Breast epithelium (tissue), 3 donors: Measurements from ENCODE around the gene MAPK10.

Experiments used
- POLR2A ChIP-seq: fragments of 450-650 bp; IDR thresholded peaks from one replicate; pipeline ENCODE4 v1.6.1; 2016; ENCODE audit warnings: antibody characterized with exemption, mild to moderate bottlenecking, moderate library complexity
- POLR2AphosphoS5 ChIP-seq, 3 donors: sonication (generic); formaldehyde crosslinking; IDR thresholded peaks; one replicate each; pipeline ENCODE4 v1.6.1; 2017; ENCODE audit warnings: antibody characterized with exemption in 3 of 3
- TF ChIP-seq, protein P1 (sequence below), 3 donors: fragments of 450-650 bp; IDR thresholded peaks; one replicate each; pipeline ENCODE4 v1.5.1; 2016 to 2017; ENCODE audit warnings: antibody characterized with exemption in 3 of 3, mild to moderate bottlenecking in 3 of 3, moderate library complexity in 3 of 3

DNA sequence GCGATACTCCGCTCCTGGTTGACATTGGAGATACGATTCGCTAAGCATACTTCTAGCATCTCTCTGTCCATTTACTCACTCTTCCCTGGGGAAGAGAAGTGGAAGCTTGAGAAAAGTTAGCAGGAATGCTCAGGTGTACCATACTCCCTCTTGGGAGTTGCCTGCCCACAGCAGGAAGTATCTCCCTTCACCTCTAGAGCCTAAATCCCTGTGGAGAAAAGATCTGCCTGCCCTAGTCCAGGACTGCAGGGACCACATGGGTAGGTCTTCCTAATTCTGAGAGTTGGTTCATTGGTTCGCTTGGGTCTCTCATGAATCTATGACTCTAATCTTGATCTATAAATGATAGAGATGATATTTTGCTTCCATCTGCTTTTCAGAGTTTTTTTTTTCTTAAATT lies 26.3 kb upstream of the MAPK10 start:
- TF ChIP-seq, protein P1, sequence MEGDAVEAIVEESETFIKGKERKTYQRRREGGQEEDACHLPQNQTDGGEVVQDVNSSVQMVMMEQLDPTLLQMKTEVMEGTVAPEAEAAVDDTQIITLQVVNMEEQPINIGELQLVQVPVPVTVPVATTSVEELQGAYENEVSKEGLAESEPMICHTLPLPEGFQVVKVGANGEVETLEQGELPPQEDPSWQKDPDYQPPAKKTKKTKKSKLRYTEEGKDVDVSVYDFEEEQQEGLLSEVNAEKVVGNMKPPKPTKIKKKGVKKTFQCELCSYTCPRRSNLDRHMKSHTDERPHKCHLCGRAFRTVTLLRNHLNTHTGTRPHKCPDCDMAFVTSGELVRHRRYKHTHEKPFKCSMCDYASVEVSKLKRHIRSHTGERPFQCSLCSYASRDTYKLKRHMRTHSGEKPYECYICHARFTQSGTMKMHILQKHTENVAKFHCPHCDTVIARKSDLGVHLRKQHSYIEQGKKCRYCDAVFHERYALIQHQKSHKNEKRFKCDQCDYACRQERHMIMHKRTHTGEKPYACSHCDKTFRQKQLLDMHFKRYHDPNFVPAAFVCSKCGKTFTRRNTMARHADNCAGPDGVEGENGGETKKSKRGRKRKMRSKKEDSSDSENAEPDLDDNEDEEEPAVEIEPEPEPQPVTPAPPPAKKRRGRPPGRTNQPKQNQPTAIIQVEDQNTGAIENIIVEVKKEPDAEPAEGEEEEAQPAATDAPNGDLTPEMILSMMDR (IDR thresholded peaks at IDR 0.05): no peak
- TF ChIP-seq POLR2A (no peak), POLR2AphosphoS5 (IDR thresholded peaks at IDR 0.05) (no peak)
